GM12873 (cell line): Measurements from ENCODE around the gene LPXN.

Source experiments
- CTCF ChIP-seq: IDR thresholded peaks from 2 replicates; pipeline ENCODE4 v1.5.1; 2012; ENCODE audit warnings: low read depth, mild to moderate bottlenecking, moderate library complexity, low read length, control low read depth; ENCODE audit not compliant: insufficient read depth; ENCODE audit errors: missing control alignments

LPXN gene

GRCh38 chr11:58530236-58530635, 45.4 kb downstream of the LPXN start:
- TF ChIP-seq CTCF = no peak

- no peak for TF ChIP-seq CTCF
Observed at GRCh38 chr11:58527429-58527828, 48.2 kb downstream of the LPXN start.

- TF ChIP-seq CTCF = no peak
Observed at GRCh38 chr11:58526721-58527120, 48.9 kb downstream of the LPXN start.

- TF ChIP-seq CTCF = no peak
Observed at GRCh38 chr11:58525037-58525614, 50.5 kb downstream of the LPXN start.

GRCh38 chr11:58524232-58525036, 51.2 kb downstream of the LPXN start:
- TF ChIP-seq CTCF = peak; percentile 83

GRCh38 chr11:58513747-58514367, 61.8 kb downstream of the LPXN start:
- peak; percentile 55 for TF ChIP-seq CTCF

GRCh38 chr11:58511636-58512035, 64.0 kb downstream of the LPXN start:
- no peak for TF ChIP-seq CTCF
